Measurements from ENCODE around the gene TPRN.

Gene TPRN

GRCh38 chr9:137159105-137160053 is 41.2 kb downstream of the TPRN start:
- DNase-seq = no peak

GRCh38 chr9:137158625-137159024 is 41.9 kb downstream of the TPRN start:
- DNase-seq = no peak

- no peak for DNase-seq
Observed at GRCh38 chr9:137157618-137158415, 42.7 kb downstream of the TPRN start.

GRCh38 chr9:137156567-137157375 is 43.8 kb downstream of the TPRN start:
- peak; percentile 82 to 88 for DNase-seq

GRCh38 chr9:137152844-137153405 is 47.6 kb downstream of the TPRN start:
- DNase-seq = no peak

GRCh38 chr9:137150617-137151457 is 49.7 kb downstream of the TPRN start:
- peak; percentile 73 to 94 for DNase-seq

GRCh38 chr9:137149942-137150616 is 50.5 kb downstream of the TPRN start:
- DNase-seq = no peak

GRCh38 chr9:137149363-137149762 is 51.2 kb downstream of the TPRN start:
- DNase-seq = no peak

GRCh38 chr9:137148661-137149060 is 51.9 kb downstream of the TPRN start:
- no peak for DNase-seq

GRCh38 chr9:137148242-137148641 is 52.3 kb downstream of the TPRN start:
- DNase-seq = no peak

- DNase-seq = no peak
Observed at GRCh38 chr9:137147793-137148160, 52.8 kb downstream of the TPRN start.

- DNase-seq = no peak
Observed at GRCh38 chr9:137147091-137147792, 53.3 kb downstream of the TPRN start.

GRCh38 chr9:137146527-137146918 is 54.0 kb downstream of the TPRN start:
- no peak for DNase-seq

GRCh38 chr9:137145731-137146526 is 54.6 kb downstream of the TPRN start:
- DNase-seq = no peak

- no peak for DNase-seq
Observed at GRCh38 chr9:137143459-137143858, 57.1 kb downstream of the TPRN start.

- no peak for DNase-seq
Observed at GRCh38 chr9:137141976-137142936, 58.3 kb downstream of the TPRN start.

All from inflammatory macrophage treated with lipopolysaccharide for 1 hour (primary cell).